Middle frontal gyrus (tissue), 1 donor: ENCODE data around the gene AGRN.
"Not testable (repeated sequence)": the region's sequence is repeated elsewhere in the genome, so short reads cannot be mapped to it uniquely, and the experiment has no call there.

ENCODE experiments used
- DNase-seq: peaks from one replicate; pipeline ENCODE4 v3.0.0-alpha.2; 2015; ENCODE audit warnings: low spot score; ENCODE audit errors: extremely low spot score

Gene AGRN

GRCh38 chr1:1051127-1051810 lies 31.3 kb downstream of the AGRN start:
- DNase-seq, result no peak

- DNase-seq, result no peak
Measured at GRCh38 chr1:1052003-1052840, 32.3 kb downstream of the AGRN start.

- no peak for DNase-seq
Measured at GRCh38 chr1:1053022-1053421, 33.1 kb downstream of the AGRN start.

GRCh38 chr1:1053682-1054081 lies 33.8 kb downstream of the AGRN start:
- DNase-seq, result no peak

GRCh38 chr1:1054099-1054700 lies 34.3 kb downstream of the AGRN start:
- DNase-seq, result no peak

GRCh38 chr1:1054971-1055370 lies 35.1 kb downstream of the AGRN start:
- no peak for DNase-seq

GRCh38 chr1:1055841-1056736 lies 36.2 kb downstream of the AGRN start:
- no peak for DNase-seq

- not testable (repeated sequence) for DNase-seq
Measured at GRCh38 chr1:1057769-1058087, 37.8 kb downstream of the AGRN start.

- DNase-seq, result no peak
Measured at GRCh38 chr1:1058088-1058905, 38.4 kb downstream of the AGRN start.

GRCh38 chr1:1058921-1059493 lies 39.1 kb downstream of the AGRN start:
- DNase-seq, result no peak

GRCh38 chr1:1059494-1060280 lies 39.8 kb downstream of the AGRN start:
- DNase-seq, result peak; percentile 42

GRCh38 chr1:1060281-1061000 lies 40.5 kb downstream of the AGRN start:
- no peak for DNase-seq

GRCh38 chr1:1061682-1062345 lies 41.9 kb downstream of the AGRN start:
- DNase-seq, result no peak

- no peak for DNase-seq
Measured at GRCh38 chr1:1062348-1063163, 42.6 kb downstream of the AGRN start.

- DNase-seq, result no peak
Measured at GRCh38 chr1:1063261-1063944, 43.5 kb downstream of the AGRN start.

- DNase-seq, result no peak
Measured at GRCh38 chr1:1063945-1064831, 44.3 kb downstream of the AGRN start.
